Left lung (tissue), 10 donors: ENCODE data around the gene NR2F2. TPM values are rescaled to one million over a fixed set of nuclear protein-coding genes. Genes with fewer than 3 reads are reported as not detected.

Experiments
- ATAC-seq: fragments of 200-7000 bp; cut with Tn5 transposase; one replicate; pipeline ENCODE4 v1.9.1; 2020; ENCODE audit warnings: moderate library complexity
- DNase-seq, 4 donors: peaks; one replicate each; pipeline ENCODE4 v3.0.0-alpha.2; 2013 to 2020
- H3K27ac ChIP-seq, 2 donors: fragments of 200-600 bp; sonication (generic) in 1 of 2; one replicate each; pipeline versions ENCODE4 v1.5.0 to v1.8.0; 2020 to 2021
- H3K27me3 ChIP-seq, 2 donors: fragments of 200-600 bp; sonication (generic) in 1 of 2; one replicate each; pipeline versions ENCODE4 v1.5.0 to v1.8.0; 2020 to 2021
- H3K36me3 ChIP-seq, 2 donors: fragments of 200-600 bp; sonication (generic) in 1 of 2; one replicate each; pipeline versions ENCODE4 v1.5.0 to v1.8.0; 2020 to 2021
- H3K4me1 ChIP-seq, 2 donors: fragments of 200-600 bp; one replicate each; pipeline ENCODE4 v1.8.0; 2021
- H3K4me3 ChIP-seq, 2 donors: fragments of 200-600 bp; sonication (generic) in 1 of 2; one replicate each; pipeline versions ENCODE4 v1.5.0 to v1.8.0; 2020 to 2021; ENCODE audit warnings: mild to moderate bottlenecking in 1 of 2
- H3K9me3 ChIP-seq, 2 donors: fragments of 200-600 bp; sonication (generic) in 1 of 2; one replicate each; pipeline versions ENCODE4 v1.5.0 to v1.8.0; 2020 to 2021
- intact Hi-C, 2 donors: fragments of 100-400 bp; cut with DNase I; formaldehyde crosslinking; loops; one replicate each; pipeline versions ENCODE4 v1.11.2 to v1.14.2; 2022
- polyA plus RNA-seq, 6 donors: library from polyadenylated mRNA; unstranded; fragments of 120-200 nt; gene quantifications; one replicate each; pipeline ENCODE4 v1.2.1, GENCODE V29; 2013; ENCODE audit not compliant: insufficient read length in 6 of 6
- total RNA-seq, 2 donors: library from RNA; stranded (reverse); fragmentation: NEBNext Ultra II Directional; extraction: Animal tissue kit (Norgen Biotek cat#: 25700); gene quantifications; one replicate each; pipeline ENCODE4 v1.2.1, GENCODE V29; 2021
- TF ChIP-seq, protein P1 (sequence below), 2 donors: fragments of 200-600 bp; sonication (generic) in 1 of 2; IDR thresholded peaks; one replicate each; pipeline versions ENCODE4 v1.5.0 to v1.8.0; 2021; ENCODE audit warnings: antibody characterized with exemption in 2 of 2
- donor health status: DM: no; HTN: yes; CAD: no.
- donor health status: DM: no; HTN: no; CAD: no.

NR2F2 gene
- total and polyA plus RNA-seq, 8 donors = 53.4 to 168 (median 149) TPM

DNA sequence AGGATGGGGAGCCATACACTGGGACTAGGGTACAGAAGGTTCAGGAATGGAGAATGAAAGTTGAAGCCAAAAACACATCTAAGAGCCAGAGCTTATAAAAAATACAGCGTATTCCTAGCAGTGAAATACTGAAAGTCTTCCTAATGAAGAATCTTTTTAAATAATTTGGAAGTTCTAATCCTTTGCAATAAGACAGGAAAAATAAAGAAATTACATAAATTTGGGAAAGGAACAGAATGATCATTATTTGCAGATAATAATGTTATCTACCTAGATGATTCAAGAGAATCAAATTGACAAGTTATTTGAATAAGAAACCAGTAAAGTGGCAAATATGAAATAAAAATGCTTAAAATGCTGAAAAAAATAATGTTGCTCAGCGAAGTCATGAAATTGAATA, 32.3 kb upstream of the NR2F2 start:
- intact Hi-C loops = no loop called here
- Histone ChIP-seq H3K4me3 (no peak overlapping the region), H3K4me1 (no peaks in the 10 kb centered on the region), H3K27ac (no peak overlapping the region), H3K36me3 (no peaks in the 10 kb centered on the region), H3K9me3 (peaks cover 0 to 16% of the 10 kb centered on the region in 2 donors), H3K27me3 (no peaks in the 10 kb centered on the region)
- DNase-seq (no peak), ATAC-seq (no peak)
- TF ChIP-seq, protein P1, sequence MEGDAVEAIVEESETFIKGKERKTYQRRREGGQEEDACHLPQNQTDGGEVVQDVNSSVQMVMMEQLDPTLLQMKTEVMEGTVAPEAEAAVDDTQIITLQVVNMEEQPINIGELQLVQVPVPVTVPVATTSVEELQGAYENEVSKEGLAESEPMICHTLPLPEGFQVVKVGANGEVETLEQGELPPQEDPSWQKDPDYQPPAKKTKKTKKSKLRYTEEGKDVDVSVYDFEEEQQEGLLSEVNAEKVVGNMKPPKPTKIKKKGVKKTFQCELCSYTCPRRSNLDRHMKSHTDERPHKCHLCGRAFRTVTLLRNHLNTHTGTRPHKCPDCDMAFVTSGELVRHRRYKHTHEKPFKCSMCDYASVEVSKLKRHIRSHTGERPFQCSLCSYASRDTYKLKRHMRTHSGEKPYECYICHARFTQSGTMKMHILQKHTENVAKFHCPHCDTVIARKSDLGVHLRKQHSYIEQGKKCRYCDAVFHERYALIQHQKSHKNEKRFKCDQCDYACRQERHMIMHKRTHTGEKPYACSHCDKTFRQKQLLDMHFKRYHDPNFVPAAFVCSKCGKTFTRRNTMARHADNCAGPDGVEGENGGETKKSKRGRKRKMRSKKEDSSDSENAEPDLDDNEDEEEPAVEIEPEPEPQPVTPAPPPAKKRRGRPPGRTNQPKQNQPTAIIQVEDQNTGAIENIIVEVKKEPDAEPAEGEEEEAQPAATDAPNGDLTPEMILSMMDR (IDR thresholded peaks at IDR 0.05) = no peak

DNA sequence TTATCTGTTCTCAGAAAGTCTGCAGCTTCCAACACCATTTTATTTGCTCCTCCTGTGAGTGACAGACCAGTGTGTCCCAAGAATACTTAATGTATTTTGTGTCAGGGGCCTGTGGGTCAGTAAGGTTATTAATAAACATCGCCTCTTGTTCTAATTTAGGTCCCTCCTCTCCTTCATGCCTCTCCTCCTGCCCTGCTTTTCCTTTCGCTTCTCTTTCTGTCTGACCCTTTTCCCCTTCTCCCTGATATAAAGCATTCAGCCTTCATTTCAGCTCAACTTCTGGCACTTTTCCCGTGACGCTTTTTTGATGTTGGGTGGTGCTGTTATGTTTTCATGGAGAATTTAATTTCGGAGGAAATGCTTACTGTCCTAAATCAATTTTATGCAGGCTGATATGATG, 29.7 kb upstream of the NR2F2 start:
- TF ChIP-seq, protein P1 (IDR thresholded peaks at IDR 0.05) = no peak
- Histone ChIP-seq H3K4me3 (no peak overlapping the region), H3K4me1 (no peaks in the 10 kb centered on the region), H3K36me3 (no peaks in the 10 kb centered on the region), H3K27me3 (no peaks in the 10 kb centered on the region), H3K9me3 (peaks cover 0 to 16% of the 10 kb centered on the region in 2 donors), H3K27ac (no peak overlapping the region)
- ATAC-seq = no peak
- DNase-seq = no peak
- intact Hi-C loops = no loop called here

DNA sequence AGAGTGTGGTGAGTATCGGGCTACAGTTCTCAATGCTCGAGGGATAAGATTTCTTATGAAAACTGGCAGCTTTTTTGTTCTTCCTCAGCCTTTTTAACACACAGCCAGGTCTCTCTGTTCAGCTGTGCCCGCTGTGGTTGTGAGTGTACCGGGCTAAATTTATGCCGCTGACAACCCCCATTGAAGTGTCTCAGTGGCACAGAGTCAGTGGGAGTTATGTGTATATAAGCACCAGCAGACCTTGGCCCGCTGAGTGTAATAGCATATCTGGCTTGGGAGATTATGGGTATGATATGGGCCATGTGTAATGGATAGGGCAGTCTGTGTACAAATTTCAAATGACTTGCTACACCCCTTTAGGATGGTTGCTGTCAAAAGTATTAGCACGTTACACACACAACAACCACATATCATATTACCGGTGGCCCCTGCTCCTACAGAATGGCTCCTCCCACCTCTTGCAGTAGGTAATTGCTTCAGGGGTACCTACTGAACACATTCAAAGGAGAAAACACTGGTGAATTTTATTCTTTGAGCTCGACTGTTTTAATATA, 26.9 kb upstream of the NR2F2 start:
- intact Hi-C loops = no loop called here
- DNase-seq (no peak), ATAC-seq (no peak)
- Histone ChIP-seq H3K27ac (no peak overlapping the region), H3K27me3 (no peaks in the 10 kb centered on the region), H3K9me3 (peaks cover 0 to 3% of the 10 kb centered on the region in 2 donors), H3K4me3 (no peak overlapping the region), H3K4me1 (no peaks in the 10 kb centered on the region), H3K36me3 (no peaks in the 10 kb centered on the region)
- TF ChIP-seq, protein P1 (IDR thresholded peaks at IDR 0.05) = no peak

DNA sequence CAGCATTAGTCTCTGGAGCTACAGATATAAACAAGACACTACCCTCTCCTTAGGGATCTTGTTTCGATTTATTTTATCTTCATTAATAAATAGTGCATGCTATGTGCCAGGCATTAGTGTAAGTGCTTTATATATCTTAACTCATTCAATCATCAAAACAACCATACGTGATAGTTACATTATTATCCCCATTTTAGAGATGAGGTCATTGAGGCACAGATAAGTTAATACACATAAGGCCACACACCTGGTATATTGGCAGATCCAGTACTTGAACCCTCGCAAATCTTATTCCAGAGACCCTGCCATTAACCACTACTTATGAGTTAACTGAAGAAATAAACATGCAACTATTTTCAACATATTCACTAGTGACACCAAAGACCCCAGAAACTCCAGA, 25.7 kb upstream of the NR2F2 start:
- TF ChIP-seq, protein P1 (IDR thresholded peaks at IDR 0.05) = no peak
- Histone ChIP-seq H3K4me1 (no peaks in the 10 kb centered on the region), H3K27me3 (no peaks in the 10 kb centered on the region), H3K4me3 (no peak overlapping the region), H3K36me3 (no peaks in the 10 kb centered on the region), H3K9me3 (no peaks in the 10 kb centered on the region), H3K27ac (no peak overlapping the region)
- intact Hi-C loops = no loop called here
- no peak for ATAC-seq
- DNase-seq = no peak

DNA sequence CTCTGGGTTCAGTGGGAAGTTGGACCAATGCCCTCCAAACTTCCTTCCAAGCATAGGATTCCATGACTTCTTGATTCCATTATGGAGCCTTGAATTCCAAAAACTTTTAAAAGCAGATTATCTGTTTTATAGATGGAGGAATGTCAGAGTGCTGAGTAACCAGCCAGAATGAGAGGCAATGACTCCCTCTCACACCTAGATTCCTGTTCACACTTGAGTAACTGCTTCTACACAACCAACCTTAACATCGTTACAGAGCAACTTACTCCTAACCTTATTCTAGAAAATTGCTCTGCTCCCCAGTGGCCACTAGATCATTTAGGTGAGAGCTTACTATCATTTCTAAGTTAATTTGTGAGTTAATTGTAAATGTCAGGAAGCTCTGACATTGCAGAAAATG, 24.2 kb upstream of the NR2F2 start:
- DNase-seq = no peak
- H3K4me1 ChIP-seq = no peaks in the 10 kb centered on the region
- no peaks in the 10 kb centered on the region for H3K27me3 ChIP-seq
- H3K27ac ChIP-seq = no peak overlapping the region
- intact Hi-C loops = no loop called here
- ATAC-seq = no peak
- TF ChIP-seq, protein P1 (IDR thresholded peaks at IDR 0.05) = no peak
- H3K9me3 ChIP-seq = no peaks in the 10 kb centered on the region
- H3K36me3 ChIP-seq = no peaks in the 10 kb centered on the region
- no peak overlapping the region for H3K4me3 ChIP-seq
